Colonic mucosa (tissue), 4 donors: ENCODE results near the gene HOXD3. TPM values are rescaled to one million over a fixed set of nuclear protein-coding genes. Genes with fewer than 3 reads are reported as not detected.

Experiments
- DNase-seq: peaks from one replicate; pipeline ENCODE4 v3.0.0-alpha.2; 2020
- H3K27ac ChIP-seq: fragments of 200-600 bp; one replicate; pipeline ENCODE4 v1.8.0; 2021
- H3K27me3 ChIP-seq: fragments of 200-600 bp; one replicate; pipeline ENCODE4 v1.8.0; 2021
- H3K36me3 ChIP-seq: fragments of 200-600 bp; one replicate; pipeline ENCODE4 v1.8.0; 2021
- H3K4me1 ChIP-seq: fragments of 200-600 bp; one replicate; pipeline ENCODE4 v1.8.0; 2021; ENCODE audit warnings: mild to moderate bottlenecking
- H3K4me3 ChIP-seq: fragments of 200-600 bp; one replicate; pipeline ENCODE4 v1.8.0; 2021
- H3K9ac ChIP-seq, 2 donors: one replicate each; pipeline ENCODE4 v1.7.0; 2013; ENCODE audit warnings: control low read depth in 2 of 2, low read depth in 2 of 2, low read length in 2 of 2
- H3K9me3 ChIP-seq: fragments of 200-600 bp; one replicate; pipeline ENCODE4 v1.8.0; 2021
- CTCF ChIP-seq: fragments of 200-600 bp; IDR thresholded peaks from one replicate; pipeline ENCODE4 v1.8.0; 2022; ENCODE audit warnings: antibody characterized with exemption, mild to moderate bottlenecking
- intact Hi-C: fragments of 100-400 bp; cut with DNase I; formaldehyde crosslinking; loops from one replicate; pipeline ENCODE4 v1.14.1; 2022
- total RNA-seq, 2 donors: library from RNA; stranded (reverse); fragmentation: NEBNext Ultra II Directional in 1 of 2; extraction: Animal tissue kit (Norgen Biotek cat#: 25700) in 1 of 2; gene quantifications; one replicate each; pipeline ENCODE4 v1.2.1, GENCODE V29; 2021
- donor health status: healthy.
- donor health status: DM: no; HTN: no; CAD: no.
- donor health status: DM: no; HTN: no; CAD: no.

Gene HOXD3
- total RNA-seq, 2 donors from 2014 or later: 3.2 to 4.6 TPM

GRCh38 chr2:176138526-176138922 lies 18.6 kb upstream of the HOXD3 start:
- intact Hi-C loops: no loop called here
- no peak for TF ChIP-seq CTCF
- Histone ChIP-seq H3K27ac (no peak overlapping the region), H3K9ac (peak overlapping the region in 1 of 2 donors; percentile 46), H3K36me3 (no peaks in the 10 kb centered on the region), H3K9me3 (no peaks in the 10 kb centered on the region), H3K4me1 (no peaks in the 10 kb centered on the region), H3K4me3 (no peak overlapping the region), H3K27me3 (peaks cover 4% of the 10 kb centered on the region)
- no peak for DNase-seq

GRCh38 chr2:176138923-176139660 lies 18.0 kb upstream of the HOXD3 start:
- H3K27me3 ChIP-seq: peaks cover 4% of the 10 kb centered on the region
- no peak for TF ChIP-seq CTCF
- no peaks in the 10 kb centered on the region for H3K9me3 ChIP-seq
- peak overlapping the region in 1 of 2 donors; percentile 46 for H3K9ac ChIP-seq
- intact Hi-C loops: no loop called here
- H3K4me3 ChIP-seq: no peak overlapping the region
- H3K4me1 ChIP-seq: no peaks in the 10 kb centered on the region
- peak overlapping the region; percentile 56 for H3K27ac ChIP-seq
- no peak for DNase-seq
- no peaks in the 10 kb centered on the region for H3K36me3 ChIP-seq

GRCh38 chr2:176139661-176140512 lies 17.2 kb upstream of the HOXD3 start:
- Histone ChIP-seq H3K36me3 (no peaks in the 10 kb centered on the region), H3K4me1 (no peaks in the 10 kb centered on the region), H3K27ac (peak overlapping the region; percentile 56), H3K9me3 (no peaks in the 10 kb centered on the region), H3K4me3 (peak overlapping the region; percentile 47), H3K27me3 (peaks cover 4% of the 10 kb centered on the region), H3K9ac (peak overlapping the region in 1 of 2 donors; percentile 58)
- intact Hi-C loops: loop anchor here (1.0 to 5.0 kb wide), 3 partner anchors 127 to 412 kb away; partner anchors contain the start of gene MTX2
- no peak for DNase-seq
- TF ChIP-seq CTCF: no peak

- H3K9me3 ChIP-seq: no peaks in the 10 kb centered on the region
- DNase-seq: peak; percentile 80
- peaks cover 4% of the 10 kb centered on the region for H3K27me3 ChIP-seq
- peak overlapping the region in 1 of 2 donors; percentile 58 for H3K9ac ChIP-seq
- intact Hi-C loops: loop anchor here (1.0 to 5.0 kb wide), 3 partner anchors 127 to 412 kb away; partner anchors contain the start of gene MTX2
- H3K27ac ChIP-seq: peak overlapping the region; percentile 56
- TF ChIP-seq CTCF: peak; percentile 93
- H3K36me3 ChIP-seq: no peaks in the 10 kb centered on the region
- no peaks in the 10 kb centered on the region for H3K4me1 ChIP-seq
- H3K4me3 ChIP-seq: peak overlapping the region; percentile 47
Measured at GRCh38 chr2:176140513-176141317, 16.4 kb upstream of the HOXD3 start.

GRCh38 chr2:176142281-176142680 lies 14.8 kb upstream of the HOXD3 start:
- Histone ChIP-seq H3K4me1 (no peaks in the 10 kb centered on the region), H3K27me3 (no peaks in the 10 kb centered on the region), H3K4me3 (no peak overlapping the region), H3K36me3 (no peaks in the 10 kb centered on the region), H3K9ac (no peak overlapping the region), H3K9me3 (no peaks in the 10 kb centered on the region), H3K27ac (no peak overlapping the region)
- no peak for TF ChIP-seq CTCF
- intact Hi-C loops: loop anchor here (5.0 kb wide), 2 partner anchors 125 to 410 kb away; partner anchors contain the start of gene MTX2
- DNase-seq: no peak
